Ovary (tissue), 3 donors: ENCODE data around the gene ACTN2.

Experiments
- EP300 ChIP-seq: sonication (generic); formaldehyde crosslinking; IDR thresholded peaks from one replicate; pipeline ENCODE4 v1.6.1; 2017; ENCODE audit warnings: antibody characterized with exemption
- POLR2A ChIP-seq: fragments of 450-650 bp; IDR thresholded peaks from one replicate; pipeline ENCODE4 v1.6.1; 2017; ENCODE audit warnings: antibody characterized with exemption, mild to moderate bottlenecking, moderate library complexity
- TF ChIP-seq, protein P1 (sequence below), 3 donors: fragments of 450-650 bp in 2 of 3; fragments of 200-600 bp in 1 of 3; IDR thresholded peaks; one replicate each; pipeline versions ENCODE4 v1.5.1 to v1.8.0; 2016 to 2022; ENCODE audit warnings: antibody characterized with exemption in 3 of 3, mild to moderate bottlenecking in 1 of 3
- donor health status: DM: no; HTN: no; CAD: no.

DNA sequence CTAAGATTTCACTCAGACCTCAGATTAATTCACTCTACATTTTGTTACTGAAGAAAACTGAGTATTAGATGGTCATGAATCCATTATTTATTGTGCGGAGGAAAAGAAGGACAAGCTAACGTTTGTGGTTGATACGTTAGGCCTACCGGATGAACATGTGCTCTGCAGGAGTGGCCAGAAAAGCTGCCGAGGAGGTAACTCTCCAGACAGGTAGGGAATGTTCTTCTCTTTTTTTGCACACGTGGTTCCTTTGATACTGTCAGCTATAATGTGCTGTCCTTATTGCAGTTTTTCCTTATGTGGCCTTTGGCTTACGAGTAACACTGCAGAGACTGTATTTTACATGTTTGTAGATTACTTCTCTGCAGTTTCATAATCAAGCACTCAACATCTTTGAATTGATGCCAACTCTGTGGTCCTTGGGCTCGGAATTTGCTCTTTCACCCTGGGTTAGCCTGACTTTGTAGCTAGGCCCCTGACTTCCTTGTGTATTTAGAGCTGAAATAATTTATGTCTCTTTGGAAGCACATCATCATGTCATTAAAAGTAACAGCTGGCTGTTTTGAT lies 122.3 kb downstream of the ACTN2 start:
- TF ChIP-seq POLR2A (no peak), EP300 (no peak)
- TF ChIP-seq, protein P1, sequence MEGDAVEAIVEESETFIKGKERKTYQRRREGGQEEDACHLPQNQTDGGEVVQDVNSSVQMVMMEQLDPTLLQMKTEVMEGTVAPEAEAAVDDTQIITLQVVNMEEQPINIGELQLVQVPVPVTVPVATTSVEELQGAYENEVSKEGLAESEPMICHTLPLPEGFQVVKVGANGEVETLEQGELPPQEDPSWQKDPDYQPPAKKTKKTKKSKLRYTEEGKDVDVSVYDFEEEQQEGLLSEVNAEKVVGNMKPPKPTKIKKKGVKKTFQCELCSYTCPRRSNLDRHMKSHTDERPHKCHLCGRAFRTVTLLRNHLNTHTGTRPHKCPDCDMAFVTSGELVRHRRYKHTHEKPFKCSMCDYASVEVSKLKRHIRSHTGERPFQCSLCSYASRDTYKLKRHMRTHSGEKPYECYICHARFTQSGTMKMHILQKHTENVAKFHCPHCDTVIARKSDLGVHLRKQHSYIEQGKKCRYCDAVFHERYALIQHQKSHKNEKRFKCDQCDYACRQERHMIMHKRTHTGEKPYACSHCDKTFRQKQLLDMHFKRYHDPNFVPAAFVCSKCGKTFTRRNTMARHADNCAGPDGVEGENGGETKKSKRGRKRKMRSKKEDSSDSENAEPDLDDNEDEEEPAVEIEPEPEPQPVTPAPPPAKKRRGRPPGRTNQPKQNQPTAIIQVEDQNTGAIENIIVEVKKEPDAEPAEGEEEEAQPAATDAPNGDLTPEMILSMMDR (IDR thresholded peaks at IDR 0.05): no peak
